Measurements from ENCODE around the gene STX1A. TPM values are rescaled to one million over a fixed set of nuclear protein-coding genes. Genes with fewer than 3 reads are reported as not detected.

Gene STX1A
- total RNA-seq (2014; rRNA removed; shearing (Covaris generic)), result 18.6 and 30.2 TPM in 2 replicates

GRCh38 chr7:73718905-73719805 lies at the start of gene STX1A:
Gene STX1A (minus strand): TSS chr7:73719669. CDS start chr7:73719631, 38 bp downstream.
- peak; percentile 51 for DNase-seq (ENCODE audit: low spot score)

- no peak for DNase-seq (ENCODE audit: low spot score)
These were observed 49.4 kb upstream of the STX1A start for GRCh38 chr7:73768641-73769480.

- no peak for DNase-seq (ENCODE audit: low spot score)
These were observed 47.2 kb upstream of the STX1A start for GRCh38 chr7:73766556-73767229.

GRCh38 chr7:73762659-73762999 lies 43.2 kb upstream of the STX1A start:
- no peak for DNase-seq (ENCODE audit: low spot score)

GRCh38 chr7:73761854-73762658 lies 42.6 kb upstream of the STX1A start:
- DNase-seq (ENCODE audit: low spot score), result no peak

GRCh38 chr7:73758581-73759138 lies 39.2 kb upstream of the STX1A start:
- DNase-seq (ENCODE audit: low spot score), result no peak

- no peak for DNase-seq (ENCODE audit: low spot score)
These were observed 30.7 kb upstream of the STX1A start for GRCh38 chr7:73749931-73750776.

GRCh38 chr7:73746378-73746777 lies 26.9 kb upstream of the STX1A start:
- no peak for DNase-seq (ENCODE audit: low spot score)

- peak; percentile 56 for DNase-seq (ENCODE audit: low spot score)
These were observed 23.5 kb upstream of the STX1A start for GRCh38 chr7:73742753-73743641.

- no peak for DNase-seq (ENCODE audit: low spot score)
These were observed 22.9 kb upstream of the STX1A start for GRCh38 chr7:73742338-73742752.

- DNase-seq (ENCODE audit: low spot score), result no peak
These were observed 22.1 kb upstream of the STX1A start for GRCh38 chr7:73741600-73741999.

- no peak for DNase-seq (ENCODE audit: low spot score)
These were observed 21.3 kb upstream of the STX1A start for GRCh38 chr7:73740771-73741170.

- no peak for DNase-seq (ENCODE audit: low spot score)
These were observed 20.7 kb upstream of the STX1A start for GRCh38 chr7:73740212-73740611.

GRCh38 chr7:73739387-73739767 lies 19.9 kb upstream of the STX1A start:
- DNase-seq (ENCODE audit: low spot score), result no peak

- DNase-seq (ENCODE audit: low spot score), result peak; percentile 93
These were observed 19.3 kb upstream of the STX1A start, which contains the start of gene ABHD11 for GRCh38 chr7:73738612-73739386. Gene ABHD11 (minus strand): TSS chr7:73738802. CDS start chr7:73738770, 32 bp downstream.

- DNase-seq (ENCODE audit: low spot score), result peak; percentile 55
These were observed 18.7 kb upstream of the STX1A start for GRCh38 chr7:73738220-73738611.

- no peak for DNase-seq (ENCODE audit: low spot score)
These were observed 18.2 kb upstream of the STX1A start for GRCh38 chr7:73737491-73738219.

Measured in A172 (cell line).